ENCODE results near the gene MESP1. TPM values are rescaled to one million over a fixed set of nuclear protein-coding genes. Genes with fewer than 3 reads are reported as not detected.

MESP1 gene
- total RNA-seq, 6 experiments from 2014 or later = 0.86 to 3.0 (median 2.1) TPM

DNA sequence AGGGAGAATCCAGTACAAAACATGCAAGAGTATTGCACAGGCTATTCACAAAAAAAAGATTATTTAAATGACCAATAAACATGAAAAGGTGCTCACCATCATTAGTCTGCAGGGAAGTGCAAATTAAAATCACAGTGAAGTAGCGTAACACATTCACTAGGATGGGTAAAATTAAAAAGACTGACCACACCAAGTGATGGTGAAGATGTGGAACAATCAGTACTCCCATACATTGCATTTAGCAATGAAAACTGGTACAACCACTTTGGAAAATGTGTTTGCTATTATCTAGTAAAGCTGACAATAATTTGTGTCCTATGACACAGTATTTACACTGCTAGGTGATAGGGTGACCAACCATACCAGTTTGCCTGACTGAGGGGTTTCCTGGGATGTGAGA lies 26.4 kb downstream of the MESP1 start:
- intact Hi-C loops (cut with DNase I) = no loop called here
- Histone ChIP-seq H3K4me1 (no peaks in the 10 kb centered on the region), H3K36me3 (no peaks in the 10 kb centered on the region), H3K4me3 (no peak overlapping the region), H3K27ac (no peak overlapping the region), H3K27me3 (no peaks in the 10 kb centered on the region), H3K9me3 (no peaks in the 10 kb centered on the region)
- no peak for ATAC-seq
- TF ChIP-seq POLR2A (IDR thresholded peaks at IDR 0.05) = no peak
- no peak for TF ChIP-seq CTCF (IDR thresholded peaks at IDR 0.05)
- no peak for DNase-seq
- WGBS (ENCODE audit: insufficient coverage, low coverage, low lambda C conversion rate, missing lambda C conversion rate) = 75% methylated on average over 1 of the region's 1 CpG

DNA sequence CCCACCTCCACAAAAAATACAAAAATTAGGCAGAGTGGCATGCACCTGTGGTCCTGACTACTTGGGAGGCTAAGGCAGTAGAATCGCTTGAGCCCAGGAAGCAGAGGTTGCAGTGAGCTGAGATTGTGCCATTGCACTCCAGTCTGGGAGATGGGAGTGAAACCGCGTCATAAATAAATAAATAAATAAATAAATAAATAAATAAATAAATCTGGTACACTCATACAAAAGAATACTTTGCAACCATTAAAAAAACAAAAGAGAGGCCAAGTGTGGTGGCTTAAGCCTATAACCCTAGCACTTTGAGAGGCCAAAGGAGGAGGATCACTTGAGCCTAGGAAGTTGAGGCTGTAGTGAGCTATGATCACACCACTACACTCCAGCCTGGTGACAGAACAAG lies 28.0 kb downstream of the MESP1 start:
- WGBS (ENCODE audit: insufficient coverage, low coverage, low lambda C conversion rate, missing lambda C conversion rate) = 60% methylated on average over 3 of the region's 3 CpGs
- no peak for TF ChIP-seq CTCF (IDR thresholded peaks at IDR 0.05)
- no peak for TF ChIP-seq POLR2A (IDR thresholded peaks at IDR 0.05)
- Histone ChIP-seq H3K4me3 (no peak overlapping the region), H3K9me3 (no peaks in the 10 kb centered on the region), H3K4me1 (no peaks in the 10 kb centered on the region), H3K27me3 (no peaks in the 10 kb centered on the region), H3K27ac (no peak overlapping the region), H3K36me3 (no peaks in the 10 kb centered on the region)
- no peak for ATAC-seq
- DNase-seq = no peak
- intact Hi-C loops (cut with DNase I) = no loop called here

- Histone ChIP-seq H3K9me3 (no peaks in the 10 kb centered on the region), H3K27me3 (no peaks in the 10 kb centered on the region), H3K27ac (no peak overlapping the region), H3K4me1 (no peaks in the 10 kb centered on the region), H3K4me3 (no peak overlapping the region), H3K36me3 (no peaks in the 10 kb centered on the region)
- DNase-seq (no peak), ATAC-seq (no peak)
- intact Hi-C loops (cut with DNase I) = no loop called here
- 83% methylated on average over 2 of the region's 2 CpGs for WGBS (ENCODE audit: insufficient coverage, low coverage, low lambda C conversion rate, missing lambda C conversion rate)
- TF ChIP-seq CTCF (IDR thresholded peaks at IDR 0.05) (no peak), POLR2A (IDR thresholded peaks at IDR 0.05) (no peak)
Measured at GRCh38 chr15:89714775-89715174, 36.3 kb downstream of the MESP1 start.

DNA sequence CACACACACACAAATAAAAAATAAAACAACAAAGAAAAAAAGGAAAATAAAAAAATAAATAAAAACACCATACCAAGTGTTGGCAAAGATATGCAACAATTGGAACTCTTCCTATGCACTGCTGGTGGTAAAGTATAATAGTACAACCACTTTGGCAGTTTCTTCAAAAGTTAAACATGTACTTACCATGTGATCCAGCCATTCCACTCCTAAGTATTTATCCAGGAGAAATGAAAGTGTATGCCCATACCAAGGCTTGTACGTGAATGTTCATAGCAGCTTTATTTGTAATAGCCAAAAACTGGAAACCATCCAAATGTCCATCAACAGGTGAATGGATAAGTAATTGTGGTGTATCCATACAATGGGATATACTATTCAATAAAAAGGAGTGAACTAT lies 43.5 kb downstream of the MESP1 start:
- intact Hi-C loops (cut with DNase I) = no loop called here
- no peak for ATAC-seq
- no peaks in the 10 kb centered on the region for H3K4me1 ChIP-seq

More for the DNA sequence above, 43.5 kb downstream of the MESP1 start:
- TF ChIP-seq CTCF (IDR thresholded peaks at IDR 0.05) (no peak), POLR2A (IDR thresholded peaks at IDR 0.05) (no peak)
- Histone ChIP-seq H3K4me3 (no peak overlapping the region), H3K9me3 (no peaks in the 10 kb centered on the region), H3K27me3 (no peaks in the 10 kb centered on the region), H3K27ac (no peak overlapping the region), H3K36me3 (no peaks in the 10 kb centered on the region)
- WGBS (ENCODE audit: insufficient coverage, low coverage, low lambda C conversion rate, missing lambda C conversion rate) = 50% methylated on average over 1 of the region's 1 CpG
- DNase-seq = no peak

Data from right lobe of liver (tissue), 6 donors.